Measurements from ENCODE around the gene MYBPC2. TPM values are rescaled to one million over a fixed set of nuclear protein-coding genes. Genes with fewer than 3 reads are reported as not detected.

MYBPC2 gene
- polyA plus RNA-seq, 1 of the 3 experiments (the other 2 are of a cell fraction), result not detected

DNA sequence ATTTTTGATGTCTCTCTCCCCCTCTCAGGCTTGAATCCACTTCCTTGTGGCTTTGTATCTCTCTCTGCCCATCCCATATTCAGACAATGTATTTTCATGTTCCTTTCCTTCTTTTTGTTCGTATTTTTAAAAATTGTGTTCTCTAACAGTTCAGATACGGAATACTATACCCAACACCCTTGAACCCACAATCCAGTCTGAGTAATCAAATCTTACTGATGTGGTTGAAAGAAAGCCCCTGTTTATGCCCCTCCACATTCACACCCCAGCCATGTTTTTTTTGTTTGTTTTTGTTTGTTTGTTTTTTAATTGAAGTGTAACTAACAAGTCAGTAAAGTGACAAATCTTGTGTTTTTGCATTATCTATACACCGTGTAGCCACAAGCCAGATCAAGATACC lies 12.6 kb upstream of the MYBPC2 start:
- H2AFZ ChIP-seq (ENCODE audit: low read depth), result no peak overlapping the region
- H3K27ac ChIP-seq (ENCODE audit: low read depth in 2 of 2, low read length in 1 of 2), result no peak overlapping the region
- H3K9me3 ChIP-seq, result no peaks in the 10 kb centered on the region
- H3K9me2 ChIP-seq, result no peaks in the 10 kb centered on the region
- TF ChIP-seq TCF12 (IDR thresholded peaks at IDR 0.05) (no peak), MXI1 (IDR thresholded peaks at IDR 0.05; ENCODE audit: low read depth, low read length) (no peak), SMC3 (IDR thresholded peaks at IDR 0.05; ENCODE audit: low read depth, low read length) (no peak), IRF3 (IDR thresholded peaks at IDR 0.05; ENCODE audit: low read depth, low read length) (no peak), USF2 (IDR thresholded peaks at IDR 0.05; ENCODE audit: borderline replicate concordance, low read depth, low read length) (no peak), RCOR1 (IDR thresholded peaks at IDR 0.05; ENCODE audit: low read length) (no peak), POLR2AphosphoS5 (IDR thresholded peaks at IDR 0.05; ENCODE audit: low read depth, low read length) (no peak), SIN3A (IDR thresholded peaks at IDR 0.05; ENCODE audit: borderline replicate concordance, low read depth, low read length) (no peak), MEF2A (IDR thresholded peaks at IDR 0.05; ENCODE audit: borderline replicate concordance, low read depth) (no peak), MAX (IDR thresholded peaks at IDR 0.05; ENCODE audit: low read depth) (no peak), GABPA (IDR thresholded peaks at IDR 0.05; ENCODE audit: low read depth) (no peak), RAD21 (IDR thresholded peaks at IDR 0.05; ENCODE audit: low read length) (no peak), JUND (IDR thresholded peaks at IDR 0.05) (no peak), FOXM1 (IDR thresholded peaks at IDR 0.05; ENCODE audit: low read depth) (no peak)
- TF ChIP-seq, protein P1, sequence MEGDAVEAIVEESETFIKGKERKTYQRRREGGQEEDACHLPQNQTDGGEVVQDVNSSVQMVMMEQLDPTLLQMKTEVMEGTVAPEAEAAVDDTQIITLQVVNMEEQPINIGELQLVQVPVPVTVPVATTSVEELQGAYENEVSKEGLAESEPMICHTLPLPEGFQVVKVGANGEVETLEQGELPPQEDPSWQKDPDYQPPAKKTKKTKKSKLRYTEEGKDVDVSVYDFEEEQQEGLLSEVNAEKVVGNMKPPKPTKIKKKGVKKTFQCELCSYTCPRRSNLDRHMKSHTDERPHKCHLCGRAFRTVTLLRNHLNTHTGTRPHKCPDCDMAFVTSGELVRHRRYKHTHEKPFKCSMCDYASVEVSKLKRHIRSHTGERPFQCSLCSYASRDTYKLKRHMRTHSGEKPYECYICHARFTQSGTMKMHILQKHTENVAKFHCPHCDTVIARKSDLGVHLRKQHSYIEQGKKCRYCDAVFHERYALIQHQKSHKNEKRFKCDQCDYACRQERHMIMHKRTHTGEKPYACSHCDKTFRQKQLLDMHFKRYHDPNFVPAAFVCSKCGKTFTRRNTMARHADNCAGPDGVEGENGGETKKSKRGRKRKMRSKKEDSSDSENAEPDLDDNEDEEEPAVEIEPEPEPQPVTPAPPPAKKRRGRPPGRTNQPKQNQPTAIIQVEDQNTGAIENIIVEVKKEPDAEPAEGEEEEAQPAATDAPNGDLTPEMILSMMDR (IDR thresholded peaks at IDR 0.05), result no peak
- TF ChIP-seq, protein P2, sequence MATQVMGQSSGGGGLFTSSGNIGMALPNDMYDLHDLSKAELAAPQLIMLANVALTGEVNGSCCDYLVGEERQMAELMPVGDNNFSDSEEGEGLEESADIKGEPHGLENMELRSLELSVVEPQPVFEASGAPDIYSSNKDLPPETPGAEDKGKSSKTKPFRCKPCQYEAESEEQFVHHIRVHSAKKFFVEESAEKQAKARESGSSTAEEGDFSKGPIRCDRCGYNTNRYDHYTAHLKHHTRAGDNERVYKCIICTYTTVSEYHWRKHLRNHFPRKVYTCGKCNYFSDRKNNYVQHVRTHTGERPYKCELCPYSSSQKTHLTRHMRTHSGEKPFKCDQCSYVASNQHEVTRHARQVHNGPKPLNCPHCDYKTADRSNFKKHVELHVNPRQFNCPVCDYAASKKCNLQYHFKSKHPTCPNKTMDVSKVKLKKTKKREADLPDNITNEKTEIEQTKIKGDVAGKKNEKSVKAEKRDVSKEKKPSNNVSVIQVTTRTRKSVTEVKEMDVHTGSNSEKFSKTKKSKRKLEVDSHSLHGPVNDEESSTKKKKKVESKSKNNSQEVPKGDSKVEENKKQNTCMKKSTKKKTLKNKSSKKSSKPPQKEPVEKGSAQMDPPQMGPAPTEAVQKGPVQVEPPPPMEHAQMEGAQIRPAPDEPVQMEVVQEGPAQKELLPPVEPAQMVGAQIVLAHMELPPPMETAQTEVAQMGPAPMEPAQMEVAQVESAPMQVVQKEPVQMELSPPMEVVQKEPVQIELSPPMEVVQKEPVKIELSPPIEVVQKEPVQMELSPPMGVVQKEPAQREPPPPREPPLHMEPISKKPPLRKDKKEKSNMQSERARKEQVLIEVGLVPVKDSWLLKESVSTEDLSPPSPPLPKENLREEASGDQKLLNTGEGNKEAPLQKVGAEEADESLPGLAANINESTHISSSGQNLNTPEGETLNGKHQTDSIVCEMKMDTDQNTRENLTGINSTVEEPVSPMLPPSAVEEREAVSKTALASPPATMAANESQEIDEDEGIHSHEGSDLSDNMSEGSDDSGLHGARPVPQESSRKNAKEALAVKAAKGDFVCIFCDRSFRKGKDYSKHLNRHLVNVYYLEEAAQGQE (IDR thresholded peaks at IDR 0.05; ENCODE audit: low read depth, low read length), result no peak
- H3K79me2 ChIP-seq (ENCODE audit: insufficient read depth), result no peaks in the 10 kb centered on the region
- no peaks in the 10 kb centered on the region for H4K20me1 ChIP-seq (ENCODE audit: insufficient read depth)
- H3F3A ChIP-seq (replicated peaks; ENCODE audit: insufficient read depth), result peaks cover 3% of the 10 kb centered on the region
- no peak overlapping the region for H3K9ac ChIP-seq
- no peaks in the 10 kb centered on the region for H3K4me1 ChIP-seq (ENCODE audit: control insufficient read depth in 1 of 2, insufficient read depth in 2 of 2, low read depth in 1 of 2, low read length in 1 of 2)
- CTCF ChIA-PET, result interaction anchor here (1.0 to 5.3 kb wide), 4 partner anchors 33 to 136 kb away, joined by 3 to 22 read pairs (median 4); no protein-coding TSS in a partner anchor
- H3K36me3 ChIP-seq (replicated peaks in 1 of 2; ENCODE audit: control insufficient read depth in 1 of 2, insufficient read depth in 2 of 2, low read length in 1 of 2), result no peaks in the 10 kb centered on the region
- POLR2A ChIA-PET, result no interaction called here
- 59% methylated on average over 3 of the region's 3 CpGs for whole genome bisulfite sequencing (ENCODE audit: low lambda C conversion rate)
- no peak overlapping the region for H3K4me2 ChIP-seq
- no peak for DNase-seq
- H3K27me3 ChIP-seq (ENCODE audit: insufficient read depth), result no peaks in the 10 kb centered on the region
- no peak overlapping the region for H3K4me3 ChIP-seq (ENCODE audit: low read depth in 2 of 2, low read length in 1 of 2)

Measured in SK-N-SH (cell line).